GM18951 (cell line): Measurements from ENCODE around the gene NAPB.

Experiments used
- POLR2A ChIP-seq: IDR thresholded peaks from 4 replicates; pipeline ENCODE4 v1.6.1; 2011; ENCODE audit warnings: mild to moderate bottlenecking; ENCODE audit not compliant: insufficient read length, insufficient read depth; ENCODE audit errors: extremely low read depth
- in situ Hi-C: fragments of 300-500 bp; cut with MboI; formaldehyde crosslinking; loops from one replicate; pipeline ENCODE4 v1.12.0; 2022; ENCODE audit warnings: low sequenced_read_pairs, mixed read lengths, inconsistent platforms; ENCODE audit not compliant: unreplicated experiment

Gene NAPB

GRCh38 chr20:23408957-23409356 is 12.3 kb downstream of the NAPB start:
- TF ChIP-seq POLR2A: no peak
- in situ Hi-C loops: no loop called here

GRCh38 chr20:23407781-23408464 is 13.4 kb downstream of the NAPB start:
- in situ Hi-C loops: no loop called here
- TF ChIP-seq POLR2A: no peak

GRCh38 chr20:23406880-23407279 is 14.4 kb downstream of the NAPB start:
- no peak for TF ChIP-seq POLR2A
- in situ Hi-C loops: no loop called here

- TF ChIP-seq POLR2A: no peak
- in situ Hi-C loops: no loop called here
Observed at GRCh38 chr20:23404196-23404595, 17.1 kb downstream of the NAPB start.

GRCh38 chr20:23403751-23404150 is 17.5 kb downstream of the NAPB start:
- TF ChIP-seq POLR2A: no peak
- in situ Hi-C loops: no loop called here

- TF ChIP-seq POLR2A: no peak
- in situ Hi-C loops: no loop called here
Observed at GRCh38 chr20:23401051-23401450, 20.2 kb downstream of the NAPB start.

GRCh38 chr20:23399568-23400241 is 21.6 kb downstream of the NAPB start:
- TF ChIP-seq POLR2A: no peak
- in situ Hi-C loops: no loop called here

GRCh38 chr20:23397961-23398360 is 23.3 kb downstream of the NAPB start:
- TF ChIP-seq POLR2A: no peak
- in situ Hi-C loops: no loop called here

- in situ Hi-C loops: no loop called here
- TF ChIP-seq POLR2A: no peak
Observed at GRCh38 chr20:23396950-23397627, 24.2 kb downstream of the NAPB start.

- in situ Hi-C loops: no loop called here
- no peak for TF ChIP-seq POLR2A
Observed at GRCh38 chr20:23393996-23394775, 27.1 kb downstream of the NAPB start.

GRCh38 chr20:23391707-23392310 is 29.5 kb downstream of the NAPB start:
- no peak for TF ChIP-seq POLR2A
- in situ Hi-C loops: no loop called here

GRCh38 chr20:23390091-23390774 is 31.1 kb downstream of the NAPB start:
- in situ Hi-C loops: no loop called here
- TF ChIP-seq POLR2A: no peak
